GM18907 (cell line): ENCODE data around the gene CRELD1.
"Not testable (repeated sequence)": the region's sequence is repeated elsewhere in the genome, so short reads cannot be mapped to it uniquely, and the experiment has no call there.

Experiments
- ATAC-seq: cut with Tn5 transposase; IDR thresholded peaks from one replicate; pipeline ENCODE4 v1.9.1; 2021; ENCODE audit warnings: mild to moderate bottlenecking, moderate library complexity; ENCODE audit not compliant: unreplicated experiment

CRELD1 gene

DNA sequence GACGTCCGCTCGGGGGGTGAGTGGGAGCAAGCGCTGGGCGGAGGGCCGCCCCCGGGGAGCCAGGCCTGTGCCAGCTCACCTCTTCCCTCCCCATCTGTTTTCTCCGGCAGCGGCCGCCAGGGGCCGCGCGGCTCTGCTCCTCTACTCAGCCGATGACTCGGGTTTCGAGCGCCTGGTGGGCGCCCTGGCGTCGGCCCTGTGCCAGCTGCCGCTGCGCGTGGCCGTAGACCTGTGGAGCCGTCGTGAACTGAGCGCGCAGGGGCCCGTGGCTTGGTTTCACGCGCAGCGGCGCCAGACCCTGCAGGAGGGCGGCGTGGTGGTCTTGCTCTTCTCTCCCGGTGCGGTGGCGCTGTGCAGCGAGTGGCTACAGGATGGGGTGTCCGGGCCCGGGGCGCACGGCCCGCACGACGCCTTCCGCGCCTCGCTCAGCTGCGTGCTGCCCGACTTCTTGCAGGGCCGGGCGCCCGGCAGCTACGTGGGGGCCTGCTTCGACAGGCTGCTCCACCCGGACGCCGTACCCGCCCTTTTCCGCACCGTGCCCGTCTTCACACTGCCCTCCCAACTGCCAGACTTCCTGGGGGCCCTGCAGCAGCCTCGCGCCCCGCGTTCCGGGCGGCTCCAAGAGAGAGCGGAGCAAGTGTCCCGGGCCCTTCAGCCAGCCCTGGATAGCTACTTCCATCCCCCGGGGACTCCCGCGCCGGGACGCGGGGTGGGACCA is 632 bp upstream of the CRELD1 start:
- ATAC-seq = peak; percentile 74

- ATAC-seq = no peak
Measured at GRCh38 chr3:9934235-9934621, 594 bp downstream of the CRELD1 start.

GRCh38 chr3:9934993-9935392 is 1.4 kb downstream of the CRELD1 start:
- ATAC-seq = no peak

- no peak for ATAC-seq
Measured at GRCh38 chr3:9935966-9936510, 2.4 kb downstream of the CRELD1 start.

GRCh38 chr3:9937486-9938238 is 4.0 kb downstream of the CRELD1 start:
- no peak for ATAC-seq

DNA sequence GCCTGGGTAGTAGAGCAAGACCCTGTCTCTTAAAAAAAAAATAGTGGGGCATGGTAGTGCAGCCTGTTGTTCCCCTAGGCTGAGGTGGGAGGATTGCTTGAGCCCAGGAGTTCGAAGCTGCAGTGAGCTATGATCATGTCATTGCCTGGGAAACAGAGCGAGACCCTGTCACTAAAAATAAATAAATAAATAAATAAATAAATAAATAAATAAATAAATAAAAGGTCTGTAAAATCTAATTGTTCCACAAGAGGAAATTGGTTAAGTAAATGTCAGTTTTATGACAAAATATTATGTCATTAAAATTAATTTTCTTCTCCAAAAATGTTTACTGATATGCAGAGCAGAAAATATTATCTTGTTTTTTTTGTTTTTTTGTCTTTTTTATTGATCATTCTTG is 5.3 kb downstream of the CRELD1 start:
- ATAC-seq = no peak

DNA sequence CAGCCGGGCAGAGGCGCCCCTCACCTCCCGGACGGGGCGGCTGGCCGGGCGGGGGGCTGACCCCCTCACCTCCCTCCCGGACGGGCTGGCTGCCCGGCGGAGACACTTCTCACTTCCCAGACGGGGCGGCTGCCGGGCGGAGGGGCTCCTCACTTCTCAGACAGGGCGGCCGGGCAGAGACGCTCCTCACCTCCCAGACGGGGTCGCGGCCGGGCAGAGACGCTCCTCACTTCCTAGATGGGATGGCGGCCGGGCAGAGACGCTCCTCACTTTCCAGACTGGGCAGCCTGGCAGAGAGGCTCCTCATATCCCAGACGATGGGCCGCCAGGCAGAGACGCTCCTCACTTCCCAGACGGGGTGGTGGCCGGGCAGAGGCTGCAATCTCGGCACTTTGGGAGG is 6.3 kb downstream of the CRELD1 start:
- ATAC-seq = not testable (repeated sequence)

DNA sequence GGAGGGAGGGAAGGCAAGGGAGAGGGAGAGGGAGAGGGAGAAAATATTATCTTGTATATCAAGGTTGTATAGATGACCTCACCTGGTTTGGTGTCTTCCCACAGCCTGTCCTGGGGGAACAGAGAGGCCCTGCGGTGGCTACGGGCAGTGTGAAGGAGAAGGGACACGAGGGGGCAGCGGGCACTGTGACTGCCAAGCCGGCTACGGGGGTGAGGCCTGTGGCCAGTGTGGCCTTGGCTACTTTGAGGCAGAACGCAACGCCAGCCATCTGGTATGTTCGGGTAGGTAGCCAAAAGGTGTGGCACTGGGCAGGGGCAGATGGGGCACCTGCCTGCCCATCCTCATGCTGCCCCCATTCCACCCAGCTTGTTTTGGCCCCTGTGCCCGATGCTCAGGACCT is 7.1 kb downstream of the CRELD1 start:
- no peak for ATAC-seq

DNA sequence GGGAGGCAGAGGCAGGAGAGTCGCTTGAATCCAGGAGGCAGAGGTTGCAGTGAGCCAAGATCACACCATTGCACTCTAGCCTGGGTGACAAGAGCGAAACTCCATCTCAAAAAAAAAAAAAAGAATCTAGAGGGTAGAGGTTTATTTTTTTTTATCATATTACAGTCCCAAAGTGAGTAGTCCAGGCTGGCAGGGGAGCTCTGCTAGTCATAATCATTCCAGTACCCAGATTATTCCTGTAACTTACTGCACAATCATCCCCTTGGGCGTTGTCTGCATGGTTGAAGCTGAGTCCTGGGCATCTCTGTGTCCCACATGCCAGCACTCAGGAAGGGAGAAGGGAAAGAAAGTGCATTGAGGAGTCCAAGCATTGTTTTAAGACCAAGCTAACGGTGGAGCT is 8.5 kb downstream of the CRELD1 start:
- ATAC-seq = no peak

- no peak for ATAC-seq
Measured at GRCh38 chr3:9942934-9943690, 9.5 kb downstream of the CRELD1 start.

GRCh38 chr3:9944271-9944670 is 10.6 kb downstream of the CRELD1 start:
- ATAC-seq = no peak

- ATAC-seq = no peak
Measured at GRCh38 chr3:9945358-9945757, 11.7 kb downstream of the CRELD1 start.

GRCh38 chr3:9946112-9947024 is 12.7 kb downstream of the CRELD1 start:
- ATAC-seq = no peak

DNA sequence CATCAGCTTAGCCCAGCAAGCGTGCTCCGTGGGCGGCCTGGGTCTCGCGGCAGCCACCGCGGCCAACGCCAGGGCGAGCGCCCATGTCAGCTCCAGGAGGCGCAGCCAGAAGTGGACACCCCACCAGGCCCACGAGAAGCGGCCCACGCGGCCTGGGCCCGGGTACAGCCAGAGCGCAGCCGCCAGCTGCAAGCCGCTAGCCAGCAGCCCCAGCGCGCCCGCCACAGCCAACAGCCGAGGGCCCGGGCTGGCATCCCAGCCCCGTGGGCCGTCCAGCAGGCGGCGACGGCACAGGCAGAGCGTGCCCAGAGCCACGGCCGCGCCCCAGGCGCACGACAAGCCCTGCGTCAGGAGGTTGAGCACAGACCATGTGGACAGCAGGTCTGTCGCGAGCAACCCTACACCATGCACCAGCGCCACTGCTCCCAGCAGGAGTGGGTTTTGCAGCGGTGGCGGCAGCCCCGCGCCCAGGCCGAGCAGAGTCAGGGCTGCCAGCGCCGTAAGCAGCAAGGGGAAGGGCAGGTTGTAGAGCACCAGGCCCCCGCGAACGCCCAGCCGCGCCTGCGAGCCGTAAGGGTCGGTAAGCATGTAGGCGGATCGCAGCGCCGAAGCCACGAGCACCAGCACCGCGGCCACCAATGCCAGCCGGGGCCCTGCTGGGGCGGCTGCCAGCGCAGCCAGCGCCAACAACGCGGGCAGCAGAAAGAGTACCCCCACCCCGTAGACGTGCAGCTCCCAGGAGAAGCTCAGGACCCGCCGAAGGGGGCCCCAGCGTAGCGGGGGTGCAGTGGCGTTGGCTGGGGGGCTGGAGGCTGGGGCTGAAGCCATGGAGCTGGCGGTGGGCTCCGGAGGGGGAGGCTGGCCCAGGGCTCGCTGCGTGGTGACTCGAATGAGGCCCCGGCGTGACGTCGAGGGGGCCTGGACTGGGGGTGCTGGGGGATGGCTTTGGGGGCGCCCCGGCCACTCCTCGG is 13.7 kb downstream of the CRELD1 start:
- no peak for ATAC-seq

GRCh38 chr3:9948586-9948985 is 15.0 kb downstream of the CRELD1 start:
- ATAC-seq = no peak

GRCh38 chr3:9949115-9949514 is 15.5 kb downstream of the CRELD1 start:
- no peak for ATAC-seq

- ATAC-seq = no peak
Measured at GRCh38 chr3:9949626-9950025, 16.0 kb downstream of the CRELD1 start.

DNA sequence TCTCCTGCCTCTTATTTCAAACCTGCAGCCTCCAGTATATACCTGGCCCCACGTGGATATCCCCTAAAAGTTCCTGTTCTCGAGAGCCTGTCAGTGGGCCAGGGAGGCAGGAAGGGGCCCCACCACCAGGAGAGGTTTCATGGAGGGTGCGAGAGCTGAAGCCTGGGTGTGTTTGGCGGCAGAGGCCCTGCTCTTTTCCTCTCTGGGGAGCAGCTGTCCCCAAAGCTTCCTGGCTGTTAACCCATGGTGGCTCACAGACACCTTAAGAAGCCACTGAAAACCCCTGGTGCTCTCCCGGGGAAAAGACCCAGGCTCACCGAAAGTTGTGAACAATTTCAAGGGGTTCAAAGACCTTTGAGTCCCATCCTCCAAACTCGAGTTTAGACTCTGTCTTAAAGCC is 17.5 kb downstream of the CRELD1 start:
- peak; percentile 38 for ATAC-seq

DNA sequence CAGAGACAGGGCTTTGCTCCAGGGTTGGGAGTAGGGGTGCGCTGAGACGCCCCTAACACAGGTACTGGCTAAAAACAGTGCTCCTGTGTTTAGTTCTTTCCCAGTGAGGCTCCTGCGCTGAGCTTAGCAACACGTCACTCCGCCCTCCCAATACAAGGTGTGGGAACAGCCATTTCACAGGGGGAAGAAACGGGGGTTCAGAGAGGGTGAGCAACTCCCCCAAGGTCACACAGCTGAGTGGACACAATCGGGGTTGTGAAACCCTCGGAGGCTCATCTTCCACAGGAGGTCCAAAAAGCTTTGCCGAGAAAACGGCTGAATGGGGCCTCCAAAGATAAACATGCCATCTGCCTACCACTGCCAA is 17.9 kb downstream of the CRELD1 start:
- peak; percentile 31 for ATAC-seq
